Measurements from ENCODE around the gene SNTG2. TPM values are rescaled to one million over a fixed set of nuclear protein-coding genes. Genes with fewer than 3 reads are reported as not detected.

SNTG2 gene
- total RNA-seq, 2 donors from 2014 or later = 4.1 to 11.9 TPM

DNA sequence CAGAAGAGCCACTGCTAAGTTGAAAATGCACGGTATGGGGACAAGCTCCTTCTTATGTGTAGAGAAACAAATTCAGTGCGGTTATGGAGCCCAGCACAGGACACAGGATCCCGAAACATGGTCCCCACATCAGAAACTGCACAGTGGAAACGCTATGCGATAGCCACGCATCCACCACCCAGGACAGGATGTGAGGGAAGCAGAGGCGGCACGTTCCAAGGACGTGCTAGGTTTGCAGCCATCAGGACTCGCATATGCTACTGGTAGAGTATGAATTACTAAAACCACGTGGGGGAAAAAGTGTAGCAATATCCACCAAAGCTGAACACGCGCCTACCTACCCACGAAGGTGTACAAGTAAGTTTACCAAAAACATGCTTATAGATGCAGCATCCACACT lies 34.7 kb upstream of the SNTG2 start:
- Histone ChIP-seq H3K36me3 (ENCODE audit: control insufficient read depth, insufficient read depth, low read length) (no peaks in the 10 kb centered on the region), H3K27ac (ENCODE audit: low read depth, low read length) (no peak overlapping the region), H3K9me3 (ENCODE audit: control insufficient read depth, low read length) (no peaks in the 10 kb centered on the region), H3K4me3 (ENCODE audit: low read length) (no peak overlapping the region), H3K27me3 (ENCODE audit: control insufficient read depth, insufficient read depth, low read length, poor library complexity, severe bottlenecking) (no peaks in the 10 kb centered on the region), H3K9ac (ENCODE audit: extremely low read depth, low read length, poor library complexity, severe bottlenecking) (no peak overlapping the region), H3K4me1 (ENCODE audit: control insufficient read depth, insufficient read depth, low read length) (no peaks in the 10 kb centered on the region)
- no peaks in the 10 kb centered on the region for H3K9me3 Mint-ChIP-seq
- no peak overlapping the region for H3K4me3 Mint-ChIP-seq
- H3K4me1 Mint-ChIP-seq = no peaks in the 10 kb centered on the region
- peak; percentile 24 for DNase-seq
- WGBS, 2 experiments (ENCODE audit: insufficient coverage in 1 of 2, insufficient read length in 1 of 2) = 90 to 94% methylated on average over 13 to 14 of the region's 14 CpGs
- H3K27ac Mint-ChIP-seq = no peak overlapping the region
- no peaks in the 10 kb centered on the region for H3K36me3 Mint-ChIP-seq (ENCODE audit: low read depth)
- H3K27me3 Mint-ChIP-seq (ENCODE audit: insufficient read depth) = peaks cover 2% of the 10 kb centered on the region
- TF ChIP-seq, protein P1, sequence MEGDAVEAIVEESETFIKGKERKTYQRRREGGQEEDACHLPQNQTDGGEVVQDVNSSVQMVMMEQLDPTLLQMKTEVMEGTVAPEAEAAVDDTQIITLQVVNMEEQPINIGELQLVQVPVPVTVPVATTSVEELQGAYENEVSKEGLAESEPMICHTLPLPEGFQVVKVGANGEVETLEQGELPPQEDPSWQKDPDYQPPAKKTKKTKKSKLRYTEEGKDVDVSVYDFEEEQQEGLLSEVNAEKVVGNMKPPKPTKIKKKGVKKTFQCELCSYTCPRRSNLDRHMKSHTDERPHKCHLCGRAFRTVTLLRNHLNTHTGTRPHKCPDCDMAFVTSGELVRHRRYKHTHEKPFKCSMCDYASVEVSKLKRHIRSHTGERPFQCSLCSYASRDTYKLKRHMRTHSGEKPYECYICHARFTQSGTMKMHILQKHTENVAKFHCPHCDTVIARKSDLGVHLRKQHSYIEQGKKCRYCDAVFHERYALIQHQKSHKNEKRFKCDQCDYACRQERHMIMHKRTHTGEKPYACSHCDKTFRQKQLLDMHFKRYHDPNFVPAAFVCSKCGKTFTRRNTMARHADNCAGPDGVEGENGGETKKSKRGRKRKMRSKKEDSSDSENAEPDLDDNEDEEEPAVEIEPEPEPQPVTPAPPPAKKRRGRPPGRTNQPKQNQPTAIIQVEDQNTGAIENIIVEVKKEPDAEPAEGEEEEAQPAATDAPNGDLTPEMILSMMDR (conservative IDR thresholded peaks at IDR 0.05) = no peak

DNA sequence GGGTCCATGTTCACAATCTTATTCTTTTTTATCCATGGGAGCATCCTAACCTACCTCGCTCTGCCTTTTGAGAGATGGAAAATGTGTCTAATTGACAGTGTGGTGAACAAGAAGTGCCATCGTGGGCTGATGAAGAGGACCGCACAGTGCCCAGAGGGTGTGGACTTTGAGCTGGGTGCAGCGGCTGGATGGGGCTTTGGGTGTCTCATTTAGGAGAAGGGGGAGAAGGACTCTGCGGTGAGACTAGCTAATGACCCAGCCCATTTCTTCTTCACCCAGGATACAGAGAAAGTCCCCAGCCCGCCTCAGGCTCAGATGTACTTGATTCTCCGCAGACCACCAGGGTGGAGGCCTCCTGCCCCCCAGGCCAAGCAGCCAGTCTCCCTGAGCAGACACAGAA lies 33.7 kb upstream of the SNTG2 start:
- no peak overlapping the region for H3K9ac ChIP-seq (ENCODE audit: extremely low read depth, low read length, poor library complexity, severe bottlenecking)
- H3K27ac Mint-ChIP-seq = no peak overlapping the region
- H3K4me1 ChIP-seq (ENCODE audit: control insufficient read depth, insufficient read depth, low read length) = no peaks in the 10 kb centered on the region
- H3K27me3 Mint-ChIP-seq (ENCODE audit: insufficient read depth) = peaks cover 2% of the 10 kb centered on the region
- no peaks in the 10 kb centered on the region for H3K36me3 Mint-ChIP-seq (ENCODE audit: low read depth)
- no peak overlapping the region for H3K27ac ChIP-seq (ENCODE audit: low read depth, low read length)
- H3K27me3 ChIP-seq (ENCODE audit: control insufficient read depth, insufficient read depth, low read length, poor library complexity, severe bottlenecking) = no peaks in the 10 kb centered on the region
- no peaks in the 10 kb centered on the region for H3K36me3 ChIP-seq (ENCODE audit: control insufficient read depth, insufficient read depth, low read length)
- H3K9me3 Mint-ChIP-seq = no peaks in the 10 kb centered on the region
- TF ChIP-seq, protein P1 (conservative IDR thresholded peaks at IDR 0.05) = no peak
- WGBS, 2 experiments (ENCODE audit: insufficient coverage in 1 of 2, insufficient read length in 1 of 2) = 92 to 96% methylated on average over 4 to 7 of the region's 7 CpGs
- DNase-seq = no peak
- no peaks in the 10 kb centered on the region for H3K4me1 Mint-ChIP-seq
- H3K4me3 Mint-ChIP-seq = no peak overlapping the region
- no peaks in the 10 kb centered on the region for H3K9me3 ChIP-seq (ENCODE audit: control insufficient read depth, low read length)
- H3K4me3 ChIP-seq (ENCODE audit: low read length) = no peak overlapping the region

DNA sequence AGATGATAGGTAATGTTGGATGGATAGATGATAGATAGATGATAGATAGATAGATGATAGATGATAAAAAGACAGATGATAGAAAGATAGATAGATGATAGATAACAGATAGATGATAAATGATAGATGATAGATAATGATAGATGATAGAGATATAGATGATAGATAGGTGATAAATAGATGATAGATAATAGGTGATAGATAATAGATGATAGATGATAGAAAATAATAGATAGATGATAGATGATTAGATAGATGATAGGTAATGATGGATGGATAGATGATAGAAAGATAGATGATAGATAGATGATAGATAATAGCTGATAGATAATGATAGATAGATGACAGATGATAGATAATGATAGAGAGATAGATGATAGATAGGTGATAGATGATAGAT lies 31.0 kb upstream of the SNTG2 start:
- no peaks in the 10 kb centered on the region for H3K4me1 ChIP-seq (ENCODE audit: control insufficient read depth, insufficient read depth, low read length)
- Mint-ChIP-seq H3K4me3 (no peak overlapping the region), H3K36me3 (ENCODE audit: low read depth) (no peaks in the 10 kb centered on the region), H3K4me1 (peaks cover 6% of the 10 kb centered on the region), H3K27ac (no peak overlapping the region), H3K27me3 (ENCODE audit: insufficient read depth) (peaks cover 2% of the 10 kb centered on the region), H3K9me3 (no peaks in the 10 kb centered on the region)
- TF ChIP-seq, protein P1 (conservative IDR thresholded peaks at IDR 0.05) = no peak
- no peak overlapping the region for H3K4me3 ChIP-seq (ENCODE audit: low read length)
- no peaks in the 10 kb centered on the region for H3K9me3 ChIP-seq (ENCODE audit: control insufficient read depth, low read length)
- H3K27me3 ChIP-seq (ENCODE audit: control insufficient read depth, insufficient read depth, low read length, poor library complexity, severe bottlenecking) = no peaks in the 10 kb centered on the region
- no peak for DNase-seq
- H3K9ac ChIP-seq (ENCODE audit: extremely low read depth, low read length, poor library complexity, severe bottlenecking) = no peak overlapping the region
- H3K36me3 ChIP-seq (ENCODE audit: control insufficient read depth, insufficient read depth, low read length) = no peaks in the 10 kb centered on the region
- H3K27ac ChIP-seq (ENCODE audit: low read depth, low read length) = no peak overlapping the region

Measured in endodermal cell (in vitro differentiated cells).